Measurements from ENCODE around the gene ANXA1.

The ANXA1 gene

DNA sequence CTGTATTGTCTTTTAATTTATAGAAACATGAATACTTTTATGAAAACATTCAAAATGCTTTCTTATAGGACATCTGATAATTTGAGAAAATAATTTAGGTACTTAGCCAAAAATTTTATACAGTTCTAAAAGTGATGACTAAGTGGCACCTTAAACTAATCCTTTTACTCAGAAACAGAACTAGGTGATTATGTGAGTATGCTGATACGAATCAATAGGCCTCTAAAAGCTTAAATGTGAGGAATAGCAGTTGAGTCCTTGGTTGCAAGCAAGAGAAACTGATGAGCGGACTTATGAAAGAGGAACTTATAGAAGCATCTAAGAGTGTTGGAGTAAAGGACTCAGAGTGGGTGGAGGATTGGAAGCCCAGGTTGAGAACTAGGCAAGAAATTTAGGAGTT lies 26.4 kb downstream of the ANXA1 start:
- Histone ChIP-seq H3K36me3 (replicated peaks) (no peaks in the 10 kb centered on the region), H3K27me3 (replicated peaks) (no peaks in the 10 kb centered on the region), H3K27ac (no peak overlapping the region), H3K4me3 (ENCODE audit: low read depth, low read length) (no peak overlapping the region)
- TF ChIP-seq, protein P1, sequence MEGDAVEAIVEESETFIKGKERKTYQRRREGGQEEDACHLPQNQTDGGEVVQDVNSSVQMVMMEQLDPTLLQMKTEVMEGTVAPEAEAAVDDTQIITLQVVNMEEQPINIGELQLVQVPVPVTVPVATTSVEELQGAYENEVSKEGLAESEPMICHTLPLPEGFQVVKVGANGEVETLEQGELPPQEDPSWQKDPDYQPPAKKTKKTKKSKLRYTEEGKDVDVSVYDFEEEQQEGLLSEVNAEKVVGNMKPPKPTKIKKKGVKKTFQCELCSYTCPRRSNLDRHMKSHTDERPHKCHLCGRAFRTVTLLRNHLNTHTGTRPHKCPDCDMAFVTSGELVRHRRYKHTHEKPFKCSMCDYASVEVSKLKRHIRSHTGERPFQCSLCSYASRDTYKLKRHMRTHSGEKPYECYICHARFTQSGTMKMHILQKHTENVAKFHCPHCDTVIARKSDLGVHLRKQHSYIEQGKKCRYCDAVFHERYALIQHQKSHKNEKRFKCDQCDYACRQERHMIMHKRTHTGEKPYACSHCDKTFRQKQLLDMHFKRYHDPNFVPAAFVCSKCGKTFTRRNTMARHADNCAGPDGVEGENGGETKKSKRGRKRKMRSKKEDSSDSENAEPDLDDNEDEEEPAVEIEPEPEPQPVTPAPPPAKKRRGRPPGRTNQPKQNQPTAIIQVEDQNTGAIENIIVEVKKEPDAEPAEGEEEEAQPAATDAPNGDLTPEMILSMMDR (IDR thresholded peaks at IDR 0.05; ENCODE audit: low read depth, low read length, missing control alignments): no peak
- in situ Hi-C loops (cut with HindIII; ENCODE audit: low pct_ligation_motif_present, low sequenced_read_pairs): no loop called here
- DNase-seq: no peak

DNA sequence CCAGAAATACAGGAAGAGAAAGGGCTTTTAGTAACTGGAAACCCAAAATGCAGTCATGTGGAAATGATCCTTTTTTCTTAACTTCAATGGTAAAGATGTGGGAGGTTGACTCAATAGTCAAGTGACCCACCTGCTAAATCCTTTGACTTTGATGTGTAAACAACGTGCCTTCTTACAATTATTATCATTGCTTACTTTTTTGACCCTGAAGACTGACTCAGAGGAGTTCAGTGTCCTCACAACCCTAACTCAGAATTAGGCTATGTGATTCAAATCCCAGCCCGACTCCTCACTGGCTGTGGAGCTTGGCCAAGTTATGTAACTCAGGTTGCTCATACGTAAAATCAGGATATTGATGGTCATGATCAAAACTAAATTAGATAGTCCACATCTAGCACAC lies 27.9 kb downstream of the ANXA1 start:
- Histone ChIP-seq H3K4me3 (ENCODE audit: low read depth, low read length) (no peak overlapping the region), H3K27ac (no peak overlapping the region), H3K36me3 (replicated peaks) (no peaks in the 10 kb centered on the region), H3K27me3 (replicated peaks) (no peaks in the 10 kb centered on the region)
- in situ Hi-C loops (cut with HindIII; ENCODE audit: low pct_ligation_motif_present, low sequenced_read_pairs): no loop called here
- no peak for DNase-seq
- TF ChIP-seq, protein P1 (IDR thresholded peaks at IDR 0.05; ENCODE audit: low read depth, low read length, missing control alignments): no peak

- Histone ChIP-seq H3K4me3 (ENCODE audit: low read depth, low read length) (no peak overlapping the region), H3K36me3 (replicated peaks) (no peaks in the 10 kb centered on the region), H3K27ac (no peak overlapping the region), H3K27me3 (replicated peaks) (no peaks in the 10 kb centered on the region)
- DNase-seq: no peak
- TF ChIP-seq, protein P1 (IDR thresholded peaks at IDR 0.05; ENCODE audit: low read depth, low read length, missing control alignments): no peak
- in situ Hi-C loops (cut with HindIII; ENCODE audit: low pct_ligation_motif_present, low sequenced_read_pairs): no loop called here
Measured at GRCh38 chr9:73180403-73180802, 28.7 kb downstream of the ANXA1 start.

- in situ Hi-C loops (cut with HindIII; ENCODE audit: low pct_ligation_motif_present, low sequenced_read_pairs): no loop called here
- Histone ChIP-seq H3K36me3 (replicated peaks) (no peaks in the 10 kb centered on the region), H3K27ac (no peak overlapping the region), H3K4me3 (ENCODE audit: low read depth, low read length) (no peak overlapping the region), H3K27me3 (replicated peaks) (no peaks in the 10 kb centered on the region)
- TF ChIP-seq, protein P1 (IDR thresholded peaks at IDR 0.05; ENCODE audit: low read depth, low read length, missing control alignments): no peak
- no peak for DNase-seq
Measured at GRCh38 chr9:73182928-73183327, 31.3 kb downstream of the ANXA1 start.

- in situ Hi-C loops (cut with HindIII; ENCODE audit: low pct_ligation_motif_present, low sequenced_read_pairs): no loop called here
- no peak for DNase-seq
- H3K27me3 ChIP-seq (replicated peaks): no peaks in the 10 kb centered on the region
Measured at GRCh38 chr9:73183428-73183827, 31.8 kb downstream of the ANXA1 start.

More at GRCh38 chr9:73183428-73183827, 31.8 kb downstream of the ANXA1 start:
- Histone ChIP-seq H3K27ac (no peak overlapping the region), H3K36me3 (replicated peaks) (no peaks in the 10 kb centered on the region), H3K4me3 (ENCODE audit: low read depth, low read length) (no peak overlapping the region)
- TF ChIP-seq, protein P1 (IDR thresholded peaks at IDR 0.05; ENCODE audit: low read depth, low read length, missing control alignments): no peak

Measured in brain microvascular endothelial cell (primary cell).